Measurements from ENCODE around the gene RNF149.
"Not testable (repeated sequence)": the region's sequence is repeated elsewhere in the genome, so short reads cannot be mapped to it uniquely, and the experiment has no call there.

RNF149 gene, protein sequence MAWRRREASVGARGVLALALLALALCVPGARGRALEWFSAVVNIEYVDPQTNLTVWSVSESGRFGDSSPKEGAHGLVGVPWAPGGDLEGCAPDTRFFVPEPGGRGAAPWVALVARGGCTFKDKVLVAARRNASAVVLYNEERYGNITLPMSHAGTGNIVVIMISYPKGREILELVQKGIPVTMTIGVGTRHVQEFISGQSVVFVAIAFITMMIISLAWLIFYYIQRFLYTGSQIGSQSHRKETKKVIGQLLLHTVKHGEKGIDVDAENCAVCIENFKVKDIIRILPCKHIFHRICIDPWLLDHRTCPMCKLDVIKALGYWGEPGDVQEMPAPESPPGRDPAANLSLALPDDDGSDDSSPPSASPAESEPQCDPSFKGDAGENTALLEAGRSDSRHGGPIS

DNA sequence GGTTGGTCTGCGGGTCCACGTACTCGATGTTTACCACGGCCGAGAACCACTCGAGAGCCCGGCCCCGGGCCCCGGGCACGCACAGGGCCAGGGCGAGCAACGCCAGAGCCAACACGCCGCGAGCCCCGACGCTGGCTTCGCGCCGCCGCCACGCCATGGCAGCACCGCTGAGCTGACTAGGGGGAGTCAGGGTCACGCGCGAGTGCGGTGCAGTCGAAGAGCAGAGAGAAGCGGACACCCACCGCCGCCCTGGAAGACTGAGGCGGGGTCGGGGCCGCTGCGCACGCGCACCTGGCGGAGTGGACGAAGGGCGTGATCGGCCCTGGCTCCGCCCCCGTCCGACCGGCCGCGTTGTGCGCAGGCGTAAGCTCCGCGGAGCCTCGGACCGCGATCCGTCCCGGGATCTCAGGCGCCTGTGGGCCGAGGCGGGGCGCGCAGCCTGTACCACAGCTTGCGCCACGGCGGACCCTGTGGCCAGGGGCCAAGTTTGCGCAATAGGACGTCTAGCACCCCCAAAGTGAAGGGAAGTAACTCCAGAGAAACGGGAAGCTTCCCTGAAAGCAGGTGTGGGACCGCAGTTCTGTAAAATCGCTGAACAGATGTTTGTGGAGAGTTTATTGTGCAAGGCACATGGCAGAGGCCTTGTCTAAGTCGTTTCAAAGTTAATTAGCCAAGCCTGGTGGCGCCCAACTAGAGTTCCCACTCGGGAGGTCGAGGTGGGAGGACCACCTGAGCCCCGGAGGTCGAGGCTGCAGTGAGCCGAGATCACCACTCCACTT, at the start of gene RNF149:
TSS of gene RNF149 (minus strand) at position 270 of the 779 bp plus-strand sequence. CDS start at position 157, 113 bp downstream.
- DNase-seq: peak; percentile 96

DNA sequence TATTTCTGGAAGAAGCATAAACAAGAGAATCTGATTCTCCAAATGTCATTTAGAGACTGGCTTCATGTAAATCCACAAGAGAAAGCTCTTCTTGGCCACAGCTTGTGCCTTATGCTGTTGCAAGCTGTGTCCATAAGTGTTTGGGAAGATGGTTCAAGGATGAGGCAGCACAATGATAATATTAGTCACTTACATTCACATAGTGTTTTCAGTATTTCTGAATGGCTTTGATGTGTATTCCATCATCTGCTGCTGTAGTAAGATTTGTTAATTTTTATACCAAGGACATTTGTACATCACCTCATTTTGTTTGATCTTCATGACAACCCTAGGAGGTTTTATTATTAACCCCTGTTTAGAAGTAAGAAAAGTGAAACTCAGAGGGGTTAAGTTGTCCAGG, 48.9 kb upstream of the RNF149 start:
- DNase-seq: no peak

DNA sequence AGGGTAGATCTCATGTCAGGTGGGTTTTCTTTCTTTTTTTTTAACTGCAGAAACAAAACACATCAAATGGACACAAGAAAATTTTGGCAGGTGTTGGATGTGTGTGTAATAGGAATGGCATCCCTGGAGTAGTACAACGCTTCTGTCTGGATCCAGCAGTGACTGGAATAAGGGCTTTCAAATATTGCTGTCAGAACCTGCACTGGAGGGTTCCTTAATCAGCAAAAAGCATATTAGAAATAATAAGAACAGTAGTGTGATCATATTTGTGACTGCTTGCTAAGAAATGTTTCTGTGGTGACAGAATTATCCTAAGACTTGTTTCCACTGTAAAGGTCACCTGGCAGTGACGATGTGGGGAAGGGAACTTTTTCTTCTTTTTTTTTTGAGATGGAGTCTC, 48.0 kb upstream of the RNF149 start:
- DNase-seq: no peak

- no peak for DNase-seq
Measured at GRCh38 chr2:101356055-101356454, 47.6 kb upstream of the RNF149 start.

DNA sequence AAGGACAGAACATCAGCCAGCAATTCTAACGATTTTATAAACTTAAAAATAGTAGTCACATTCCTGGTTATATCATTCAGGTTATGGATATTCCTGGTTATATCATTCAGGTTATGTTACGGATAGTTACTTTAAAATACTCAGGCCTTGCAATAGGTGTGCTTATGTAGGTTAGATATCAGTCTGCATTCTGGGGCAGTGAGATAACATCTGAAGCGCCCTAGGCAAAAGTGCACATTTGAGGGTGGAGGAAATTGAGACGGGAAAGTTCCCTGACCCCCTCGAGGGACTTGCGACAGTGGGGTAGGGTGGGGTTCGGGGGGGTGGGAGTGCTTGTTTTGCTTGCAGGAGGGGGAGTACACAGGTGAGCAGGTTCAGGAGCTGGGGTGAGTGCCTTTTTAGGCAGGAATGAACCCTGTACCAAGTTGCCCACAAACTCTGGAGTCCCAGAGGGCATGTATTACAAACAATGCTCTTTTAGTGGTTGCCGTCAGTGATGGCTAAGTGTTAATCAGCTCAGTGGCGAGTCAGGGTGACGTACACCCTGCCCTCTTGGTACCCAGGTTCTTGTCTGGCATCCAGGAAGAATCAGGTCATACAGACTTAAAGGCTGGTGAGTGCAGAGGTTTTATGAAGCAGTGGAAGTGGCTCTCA, 47.0 kb upstream of the RNF149 start:
- DNase-seq: no peak

- DNase-seq: no peak
Measured at GRCh38 chr2:101354420-101355311, 46.2 kb upstream of the RNF149 start.

GRCh38 chr2:101352631-101353030, 44.1 kb upstream of the RNF149 start:
- DNase-seq: not testable (repeated sequence)

- no peak for DNase-seq
Measured at GRCh38 chr2:101351207-101351606, 42.7 kb upstream of the RNF149 start.

- DNase-seq: no peak
Measured at GRCh38 chr2:101349893-101350662, 41.6 kb upstream of the RNF149 start.

GRCh38 chr2:101348883-101349282, 40.4 kb upstream of the RNF149 start:
- no peak for DNase-seq

DNA sequence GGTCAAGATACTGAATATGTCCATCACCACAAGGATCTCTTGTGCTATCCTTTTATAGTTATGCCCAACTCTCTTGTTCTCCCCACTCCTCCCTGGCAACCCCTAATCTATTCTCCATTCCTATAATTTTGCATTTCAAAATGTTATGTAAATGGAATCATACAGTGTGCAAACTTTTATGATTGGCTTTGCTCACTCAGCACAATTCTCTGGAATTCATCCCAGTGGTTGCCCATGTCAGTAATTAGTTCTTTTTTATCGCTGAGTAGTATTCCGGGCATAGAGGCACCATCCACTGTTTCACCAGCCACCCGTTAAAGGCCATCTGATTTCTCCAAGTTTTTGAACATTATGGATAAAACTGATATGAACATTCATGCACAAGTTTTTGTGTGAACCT, 38.4 kb upstream of the RNF149 start:
- DNase-seq: no peak

GRCh38 chr2:101344137-101344536, 35.6 kb upstream of the RNF149 start:
- no peak for DNase-seq

DNA sequence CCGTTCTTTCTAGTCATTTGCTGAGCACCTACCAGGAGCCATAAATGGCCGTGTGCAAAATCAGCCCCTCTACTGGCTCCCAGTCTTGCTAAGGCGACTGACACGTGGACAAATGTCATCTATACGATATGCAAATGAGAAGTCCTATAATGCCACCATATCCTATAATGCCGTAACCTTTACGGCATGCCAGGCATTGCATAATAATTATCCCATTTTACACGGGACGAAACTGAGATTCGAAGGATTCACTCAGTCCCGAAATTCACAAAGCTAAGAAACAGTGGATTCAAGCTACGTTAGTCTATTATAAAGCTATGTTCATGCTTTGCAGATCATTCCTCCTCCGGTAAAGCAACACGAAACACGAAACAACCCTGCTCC, 34.1 kb upstream of the RNF149 start:
- no peak for DNase-seq

- peak; percentile 77 for DNase-seq
Measured at GRCh38 chr2:101341901-101342624, 33.6 kb upstream of the RNF149 start.

- peak; percentile 33 for DNase-seq
Measured at GRCh38 chr2:101341421-101341820, 32.9 kb upstream of the RNF149 start.

DNA sequence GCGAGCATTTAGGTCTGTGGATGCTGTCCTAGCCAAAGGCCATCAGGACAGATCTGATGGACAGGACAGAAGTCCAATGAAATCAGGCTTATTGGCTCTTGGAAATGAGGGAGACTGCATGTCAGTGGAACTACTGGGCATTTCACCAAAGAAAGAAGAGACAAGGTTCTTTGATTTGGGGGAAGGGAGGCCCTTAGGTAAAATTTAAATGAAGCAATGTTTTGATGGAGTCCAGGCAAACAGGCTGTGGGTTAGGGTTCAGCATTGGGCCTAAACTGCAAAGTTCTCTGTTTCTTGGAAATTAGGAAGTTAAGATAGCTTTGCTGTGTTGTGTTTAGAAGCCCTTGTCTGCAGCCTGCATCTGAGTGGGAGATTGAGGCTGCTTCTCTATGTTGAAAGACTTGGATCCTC, 31.6 kb upstream of the RNF149 start:
- no peak for DNase-seq

DNA sequence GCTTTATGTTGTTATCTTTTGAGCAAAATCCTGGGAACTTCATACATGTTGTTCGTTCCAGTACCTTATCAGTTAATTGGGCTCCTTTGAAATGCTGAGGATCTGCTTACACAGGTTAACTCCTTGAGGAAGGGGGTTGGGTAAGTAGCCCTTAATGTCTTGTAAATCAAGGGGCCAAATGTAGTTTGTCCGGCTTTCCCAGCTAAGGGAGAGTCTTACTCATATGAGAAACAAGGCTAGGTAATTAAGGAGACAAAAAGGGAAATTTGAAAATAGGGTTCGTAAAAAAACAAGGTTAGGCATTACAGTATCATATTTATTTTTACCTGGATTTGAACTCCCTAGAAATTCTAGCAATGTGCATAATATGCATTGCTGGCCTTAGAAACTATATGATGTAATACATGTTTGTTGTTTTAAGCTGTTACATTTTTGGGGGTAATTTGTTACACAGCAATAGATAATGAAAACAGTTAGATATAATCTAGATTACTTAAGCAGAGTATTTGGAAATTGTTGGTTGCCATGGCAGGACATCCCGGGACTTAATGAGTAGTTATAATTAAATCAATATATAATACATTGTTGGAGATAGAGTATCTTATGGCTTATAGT, 30.9 kb upstream of the RNF149 start:
- DNase-seq: no peak

DNA sequence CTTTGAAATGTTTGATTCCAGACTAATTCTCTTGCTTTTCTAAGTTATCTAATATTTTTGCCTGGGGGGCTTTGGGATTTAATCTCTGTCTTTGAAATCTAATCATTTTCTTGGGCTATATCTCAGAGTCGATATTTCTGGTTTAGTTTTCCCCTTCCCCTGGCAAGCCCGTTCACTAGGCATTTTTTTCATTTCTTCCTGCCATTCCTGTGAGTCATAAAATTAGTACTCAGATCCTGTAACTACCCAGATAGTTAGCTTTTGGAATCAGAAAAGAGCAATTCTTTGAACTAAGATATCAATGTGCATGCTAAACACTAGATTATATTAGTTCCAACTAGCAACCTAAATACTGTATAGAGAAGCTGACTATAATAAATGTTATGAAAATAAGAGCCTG, 29.4 kb upstream of the RNF149 start:
- DNase-seq: no peak

DNA sequence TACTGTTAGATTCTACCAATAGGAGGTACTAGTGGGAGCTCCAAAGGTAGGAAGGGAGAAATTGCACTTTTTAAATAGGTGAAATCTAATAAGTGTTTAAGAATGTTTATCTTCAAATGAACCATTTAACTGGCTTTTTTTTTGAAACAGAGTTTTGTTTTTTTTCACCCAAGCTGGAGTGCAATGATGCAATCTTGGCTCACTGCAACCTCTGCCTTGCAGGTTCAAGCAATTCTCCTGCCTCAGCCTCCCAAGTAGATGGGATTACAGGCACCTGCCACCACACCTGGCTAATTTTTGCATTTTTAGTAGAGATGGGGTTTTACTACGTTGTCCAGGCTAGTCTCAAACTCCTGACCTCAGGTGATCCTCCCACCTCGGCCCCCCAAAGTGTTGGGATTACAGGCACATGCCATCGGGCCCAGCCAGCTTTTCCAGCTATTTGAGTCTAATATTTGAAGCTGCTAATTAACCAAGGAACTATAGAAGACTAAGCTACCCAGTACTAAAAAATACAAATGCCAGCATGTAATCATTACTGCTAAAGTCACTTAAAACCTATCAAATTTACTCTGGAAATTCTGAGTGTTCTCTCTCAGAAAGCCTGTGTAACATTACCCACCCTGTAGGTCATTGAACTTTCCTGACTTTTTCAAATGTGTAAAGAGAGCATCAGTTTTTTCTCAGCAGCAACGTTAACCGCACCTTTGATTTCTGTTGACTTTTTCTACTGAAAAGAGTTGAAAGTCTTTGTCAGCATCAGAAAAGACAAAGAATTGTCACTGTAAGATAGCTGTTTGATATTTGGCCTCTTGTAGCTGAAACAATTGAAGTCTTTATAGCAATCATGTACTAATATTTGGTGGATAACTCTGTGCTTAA, 24.6 kb upstream of the RNF149 start:
- DNase-seq: no peak

DNA sequence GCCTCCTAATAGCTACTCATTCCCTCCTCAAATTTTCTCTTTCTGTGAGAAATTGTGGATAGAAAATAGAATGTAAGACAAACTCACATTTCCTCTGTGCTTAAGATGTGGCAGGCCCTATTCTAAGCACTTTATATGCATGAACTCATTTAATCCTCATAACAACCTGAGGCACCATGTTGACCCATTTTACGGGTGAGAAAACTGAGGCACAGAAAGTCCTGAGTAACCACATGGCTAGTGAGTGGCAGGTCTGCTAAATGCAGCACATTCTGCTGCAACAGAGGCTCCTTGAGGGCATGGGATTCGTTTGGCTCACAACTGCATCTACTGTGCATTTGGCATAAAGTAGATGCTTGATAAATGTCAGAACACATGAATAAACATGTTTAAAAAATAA, 22.7 kb upstream of the RNF149 start:
- no peak for DNase-seq

Data from activated T-cell treated with anti-CD3 and anti-CD28 coated beads, Interleukin-2, amount 50 U/mL, for 1 hour (primary cell).